ENCODE results near the gene MEMO1.
A peak's percentile ranks its signal among the peaks of the same experiment; 100 is the strongest.
"Not testable (repeated sequence)": the region's sequence is repeated elsewhere in the genome, so short reads cannot be mapped to it uniquely, and the experiment has no call there.

MEMO1 gene

DNA sequence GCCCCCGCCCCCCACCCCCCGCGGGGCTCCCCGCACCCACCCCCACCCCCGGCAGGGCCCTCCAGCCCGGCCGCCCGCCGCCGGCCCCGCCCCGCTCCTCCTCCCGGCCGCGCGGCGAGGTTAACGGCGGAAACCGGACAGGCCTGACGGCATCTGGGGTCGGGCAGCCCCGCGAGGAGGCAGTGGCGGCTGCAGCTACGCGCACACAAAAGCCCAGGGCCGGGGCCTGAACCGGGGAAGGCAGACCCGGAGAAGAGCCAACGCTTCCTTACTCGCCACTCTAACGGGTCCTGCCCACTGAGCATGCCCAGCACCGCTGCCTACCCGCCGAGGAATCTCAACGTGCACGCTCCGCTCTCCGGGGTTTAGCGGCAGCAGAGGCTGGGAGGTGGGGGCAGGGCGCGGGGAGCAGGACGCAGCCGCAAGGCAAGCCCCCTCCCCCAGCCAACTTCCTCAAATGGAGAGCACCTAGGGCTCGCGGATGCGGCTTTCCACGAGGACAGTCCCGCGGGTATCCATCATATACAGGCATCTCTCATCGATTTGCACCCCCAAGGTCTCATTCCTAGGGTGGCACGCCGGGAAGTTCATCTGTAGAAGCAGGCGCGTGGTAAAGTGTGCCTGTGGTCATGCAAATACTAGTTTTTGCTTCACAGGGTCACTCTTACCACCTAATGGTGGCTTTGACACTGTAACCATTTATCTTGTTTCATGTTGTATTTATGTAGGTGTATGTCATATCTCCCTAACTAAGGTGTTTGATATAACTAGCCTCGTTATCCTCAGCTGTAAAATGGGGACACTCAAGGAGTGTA is at the start of gene MEMO1:
TSS of gene MEMO1 (minus strand) at position 339 of the 815 bp plus-strand sequence. CDS start 761 bp downstream, outside the sequence.
- DNase-seq (ENCODE audit: low spot score) = peak; percentile 94

DNA sequence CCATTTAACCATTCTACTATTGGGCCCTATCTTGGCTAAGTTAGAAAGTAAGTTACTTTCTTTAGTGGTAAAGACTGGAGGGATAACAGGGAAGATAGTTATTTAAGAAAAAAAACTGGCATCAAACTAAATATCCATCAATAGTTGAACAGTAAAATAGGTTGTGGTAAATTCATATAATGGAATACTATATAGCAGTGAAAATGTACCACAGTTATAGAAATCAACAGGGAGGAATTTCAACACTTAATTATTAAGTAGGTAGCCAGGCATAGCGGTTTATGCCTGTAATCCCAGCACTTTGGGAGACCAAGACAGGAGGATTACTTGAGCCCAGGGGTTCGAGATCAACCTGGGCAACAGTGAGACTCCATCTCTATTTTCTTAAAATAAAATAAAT is 49.5 kb upstream of the MEMO1 start:
- DNase-seq (ENCODE audit: low spot score) = no peak

DNA sequence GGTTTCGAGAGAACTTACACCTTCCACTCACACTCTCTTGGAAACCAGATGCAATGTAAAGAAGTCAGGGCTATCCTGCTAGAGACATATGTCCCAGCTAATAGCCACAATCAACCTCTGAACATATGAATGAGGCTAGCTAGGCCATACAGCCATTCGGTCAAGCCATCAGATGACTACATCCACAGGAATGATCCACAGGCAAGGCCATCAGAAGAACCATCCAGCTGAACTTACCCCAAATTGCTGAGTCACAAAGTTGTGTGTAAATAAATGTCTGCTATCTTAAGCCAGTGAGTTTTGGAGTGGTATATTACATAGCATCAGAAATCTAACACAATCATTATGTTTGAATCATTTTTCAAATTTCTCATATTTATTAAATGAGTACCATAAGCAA is 47.3 kb upstream of the MEMO1 start:
- no peak for DNase-seq (ENCODE audit: low spot score)

DNA sequence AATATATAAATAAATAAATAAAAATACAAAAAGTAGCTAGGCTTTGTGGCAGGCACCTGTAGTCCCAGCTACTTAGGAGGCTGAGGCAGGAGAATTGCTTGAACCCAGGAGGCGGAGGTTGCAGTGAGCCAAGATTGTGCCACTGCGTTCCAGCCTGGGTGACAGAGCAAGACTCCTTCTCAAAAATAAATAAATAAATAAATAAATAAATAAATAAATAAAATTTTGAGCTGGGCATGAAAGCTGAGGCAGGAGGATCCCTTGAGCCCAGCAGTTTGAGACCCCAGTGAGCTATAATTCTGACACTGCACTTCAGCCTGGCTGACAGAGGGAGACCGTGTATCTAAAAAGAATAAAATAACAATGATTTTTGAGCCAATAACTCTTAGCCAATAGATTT is 43.8 kb upstream of the MEMO1 start:
- DNase-seq (ENCODE audit: low spot score) = not testable (repeated sequence)

DNA sequence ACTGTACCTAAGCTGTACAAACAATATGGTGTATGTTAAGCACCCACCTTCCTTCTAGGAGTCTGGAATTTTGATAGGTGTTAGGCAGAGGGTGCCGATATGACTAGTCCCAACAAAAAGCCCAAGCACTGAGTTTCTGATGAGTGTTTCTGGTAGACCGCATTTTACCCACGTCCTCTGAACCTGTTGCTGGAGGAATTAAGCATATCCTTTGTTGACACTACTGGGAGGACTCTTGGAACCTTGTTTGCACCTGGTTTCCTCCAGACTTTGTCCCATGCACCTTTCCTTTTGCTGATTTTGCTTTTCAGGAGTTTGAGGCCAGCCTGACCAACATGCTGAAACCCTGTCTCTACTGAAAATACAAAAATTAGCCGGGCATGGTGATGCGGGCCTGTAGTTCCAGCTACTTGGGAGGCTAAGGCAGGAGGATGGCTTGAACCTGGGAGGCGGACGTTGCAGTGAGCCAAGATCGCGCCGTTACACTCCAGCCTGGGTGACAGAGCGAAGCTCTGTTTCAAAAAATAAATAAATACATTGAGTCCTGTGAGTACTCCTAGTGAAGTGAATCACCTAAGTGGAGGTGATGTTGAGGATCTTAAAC is 41.1 kb upstream of the MEMO1 start:
- DNase-seq (ENCODE audit: low spot score) = no peak

DNA sequence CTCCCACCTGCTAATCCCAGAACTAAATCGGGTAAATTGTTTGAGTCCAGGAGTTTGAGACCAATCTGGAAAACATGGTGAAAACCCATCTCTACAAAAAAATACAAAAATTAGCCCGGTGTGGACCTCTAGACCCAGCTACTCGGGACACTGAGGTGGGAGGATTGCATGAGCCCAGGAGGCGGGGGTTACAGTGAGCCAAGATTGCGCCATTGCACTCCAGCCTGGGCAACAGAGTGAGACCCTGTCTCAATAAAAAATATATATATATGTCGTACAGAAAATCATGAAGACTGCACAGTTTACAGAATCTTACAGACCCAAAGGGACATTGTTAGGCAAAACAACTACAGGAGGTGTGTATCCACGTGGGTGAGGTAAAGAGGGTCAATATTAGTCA is 32.8 kb upstream of the MEMO1 start:
- DNase-seq (ENCODE audit: low spot score) = no peak

DNA sequence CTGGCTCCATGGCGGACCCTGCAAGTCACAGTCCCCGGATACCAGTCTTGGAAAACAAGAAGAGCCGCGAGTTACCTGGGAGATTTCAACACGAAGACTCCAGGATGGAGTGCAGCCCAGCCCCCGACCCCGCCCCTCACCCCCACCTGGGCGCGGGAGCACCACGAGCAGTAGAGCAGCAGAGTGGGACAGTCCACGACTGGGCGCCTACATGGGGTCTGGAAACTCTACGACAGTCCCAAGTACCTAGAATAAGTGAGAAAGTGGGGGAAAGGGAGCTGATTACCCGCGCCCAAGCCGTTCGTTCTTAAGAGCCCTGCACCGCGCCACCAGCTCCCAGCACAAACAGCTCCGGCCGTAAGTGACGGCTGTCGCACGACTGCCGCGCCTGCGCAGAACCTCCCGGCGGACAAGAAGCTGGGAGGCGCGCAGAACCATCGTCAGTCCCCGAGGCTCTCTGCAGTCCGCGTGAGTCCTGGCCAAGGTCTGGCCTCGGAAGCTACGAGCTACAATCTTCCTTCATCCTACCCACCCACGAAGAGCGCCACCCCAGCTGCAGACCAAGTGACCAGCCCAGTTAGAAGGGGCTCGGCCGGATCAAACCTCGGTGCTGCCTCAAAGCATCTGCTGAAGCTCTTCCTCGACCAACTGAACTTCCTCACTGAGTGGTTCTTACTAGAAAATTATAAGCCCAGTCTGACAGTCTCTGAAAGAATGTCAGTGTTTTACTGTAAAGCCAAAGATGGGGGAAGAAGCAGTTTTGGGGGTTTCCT is 28.8 kb upstream of the MEMO1 start, which contains the start of gene DPY30:
TSS of gene DPY30 (minus strand) at position 359 of the 773 bp plus-strand sequence. CDS start at position 10, 349 bp downstream.
- DNase-seq (ENCODE audit: low spot score) = peak; percentile 96

DNA sequence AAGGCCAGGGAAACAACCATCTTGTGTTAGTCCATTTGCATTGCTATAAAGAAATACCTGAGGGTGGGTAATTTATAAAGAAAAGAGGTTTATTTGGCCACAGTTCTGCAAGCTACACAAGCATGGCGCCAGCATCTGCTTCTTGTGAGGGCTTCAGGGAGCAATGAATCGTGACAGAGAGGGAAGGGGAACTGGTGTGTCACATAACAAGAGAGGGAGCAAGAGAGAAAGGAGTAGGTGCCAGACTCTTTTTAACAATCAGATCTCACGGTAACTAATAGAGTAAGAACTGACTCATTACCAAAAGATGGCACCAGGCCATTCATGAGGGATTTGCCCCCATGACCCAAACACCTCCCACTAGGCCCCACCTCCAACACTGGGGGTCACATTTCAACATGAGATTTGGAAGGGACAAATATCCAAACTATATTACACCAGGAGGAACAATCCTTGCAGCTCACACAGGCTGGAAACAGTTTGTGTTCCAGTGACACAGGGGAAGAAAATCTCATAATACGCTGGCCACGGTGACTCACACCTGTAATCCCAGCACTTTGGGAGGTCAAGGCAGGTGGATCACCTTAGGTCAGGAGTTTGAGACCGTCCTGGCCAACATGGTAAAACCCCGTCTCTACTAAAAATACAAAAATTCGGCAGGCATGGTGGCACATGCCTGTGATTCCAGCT is 23.5 kb upstream of the MEMO1 start:
- not testable (repeated sequence) for DNase-seq (ENCODE audit: low spot score)

DNA sequence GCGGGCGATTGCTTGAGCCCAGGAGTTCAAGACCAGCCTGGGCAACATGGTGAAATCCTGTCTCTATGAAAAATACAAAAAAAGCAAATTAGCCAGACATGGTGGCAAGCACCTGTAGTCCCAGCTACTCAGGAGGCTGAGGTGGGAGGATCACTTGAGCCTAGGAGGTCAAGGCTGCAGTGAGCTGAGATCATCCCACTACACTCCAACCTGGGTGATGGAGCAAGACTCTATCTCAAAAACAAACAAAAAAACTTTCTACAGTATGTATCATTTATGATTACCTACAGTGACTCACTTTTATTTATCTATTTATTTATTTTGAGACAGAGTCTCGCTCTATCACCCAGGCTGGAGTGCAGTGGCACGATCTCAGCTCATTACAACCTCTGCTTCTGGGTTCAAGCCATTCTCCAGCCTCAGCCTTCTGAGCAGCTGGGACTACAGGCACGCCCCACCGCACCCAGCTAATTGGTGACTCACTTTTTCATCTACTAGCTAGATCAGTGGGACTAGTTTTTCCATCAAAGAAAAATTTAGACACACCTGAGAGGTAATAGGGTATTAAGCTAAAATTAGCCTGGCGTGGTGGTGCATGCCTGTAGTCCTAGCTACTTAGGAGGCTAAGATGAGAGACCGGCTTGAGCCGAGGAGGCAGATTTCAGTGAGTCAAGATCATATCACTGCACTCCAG is 8.1 kb upstream of the MEMO1 start:
- not testable (repeated sequence) for DNase-seq (ENCODE audit: low spot score)

DNA sequence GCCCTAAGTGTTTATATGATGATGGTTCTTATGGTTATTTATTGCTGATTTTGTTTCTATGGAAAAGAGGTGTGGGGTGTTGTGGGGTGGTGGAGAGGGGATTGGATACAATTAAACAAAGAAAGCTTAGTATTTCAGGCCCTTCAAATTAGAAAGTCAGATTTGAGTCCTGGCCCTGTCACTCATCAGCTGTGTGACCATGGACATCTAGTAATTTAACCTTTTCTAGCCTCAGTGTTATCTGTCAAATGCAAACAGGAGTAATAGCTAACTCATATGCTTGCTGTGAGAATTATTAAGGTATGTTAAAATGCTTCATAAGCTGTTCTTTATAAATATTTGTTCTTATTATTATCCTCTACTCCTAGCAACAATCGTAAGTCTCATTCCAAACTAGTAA is 2.1 kb upstream of the MEMO1 start:
- no peak for DNase-seq (ENCODE audit: low spot score)

DNA sequence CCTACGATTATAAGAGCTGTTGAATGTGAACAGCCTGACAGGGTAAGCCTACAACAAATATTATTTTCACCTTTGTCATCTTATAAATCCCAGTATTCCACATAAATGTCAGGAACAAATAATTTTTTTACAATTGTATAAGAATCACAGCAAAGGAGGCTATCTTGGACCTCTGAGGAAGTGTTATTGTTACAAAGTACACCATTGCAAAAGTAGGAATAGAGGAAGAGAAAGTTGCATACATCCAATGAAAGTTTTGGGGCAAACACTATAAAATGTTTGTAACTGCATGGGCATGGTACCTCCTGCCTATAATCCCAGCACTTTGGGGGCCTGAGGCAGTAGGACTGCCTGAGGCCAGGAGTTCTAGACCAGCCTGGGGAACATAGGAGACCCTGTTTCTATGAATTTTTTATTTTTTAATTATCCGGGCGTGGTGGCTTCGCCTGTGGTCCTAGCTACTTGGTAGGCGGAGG is 715 bp upstream of the MEMO1 start:
- DNase-seq (ENCODE audit: low spot score) = no peak

DNA sequence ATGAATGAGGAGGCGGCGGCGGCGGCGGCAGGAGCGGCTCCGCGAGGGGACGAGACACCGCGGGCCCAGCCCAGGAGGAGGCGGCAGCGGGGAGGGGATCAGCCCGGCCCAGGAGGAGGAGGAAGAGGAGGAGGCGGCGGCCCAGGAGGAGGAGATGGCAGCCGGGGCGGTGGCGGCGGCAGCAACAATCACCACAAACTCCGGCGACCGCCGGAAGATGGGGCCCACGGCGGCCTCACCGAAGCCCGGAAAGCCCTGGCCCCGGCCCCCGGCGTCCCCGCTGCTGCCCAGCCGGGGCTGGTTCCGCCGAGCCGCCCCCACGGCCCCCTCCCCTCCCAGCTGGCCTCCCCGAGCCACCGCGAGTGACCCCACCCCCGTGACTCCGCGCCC is 533 bp downstream of the MEMO1 start:
- DNase-seq (ENCODE audit: low spot score) = not testable (repeated sequence)

DNA sequence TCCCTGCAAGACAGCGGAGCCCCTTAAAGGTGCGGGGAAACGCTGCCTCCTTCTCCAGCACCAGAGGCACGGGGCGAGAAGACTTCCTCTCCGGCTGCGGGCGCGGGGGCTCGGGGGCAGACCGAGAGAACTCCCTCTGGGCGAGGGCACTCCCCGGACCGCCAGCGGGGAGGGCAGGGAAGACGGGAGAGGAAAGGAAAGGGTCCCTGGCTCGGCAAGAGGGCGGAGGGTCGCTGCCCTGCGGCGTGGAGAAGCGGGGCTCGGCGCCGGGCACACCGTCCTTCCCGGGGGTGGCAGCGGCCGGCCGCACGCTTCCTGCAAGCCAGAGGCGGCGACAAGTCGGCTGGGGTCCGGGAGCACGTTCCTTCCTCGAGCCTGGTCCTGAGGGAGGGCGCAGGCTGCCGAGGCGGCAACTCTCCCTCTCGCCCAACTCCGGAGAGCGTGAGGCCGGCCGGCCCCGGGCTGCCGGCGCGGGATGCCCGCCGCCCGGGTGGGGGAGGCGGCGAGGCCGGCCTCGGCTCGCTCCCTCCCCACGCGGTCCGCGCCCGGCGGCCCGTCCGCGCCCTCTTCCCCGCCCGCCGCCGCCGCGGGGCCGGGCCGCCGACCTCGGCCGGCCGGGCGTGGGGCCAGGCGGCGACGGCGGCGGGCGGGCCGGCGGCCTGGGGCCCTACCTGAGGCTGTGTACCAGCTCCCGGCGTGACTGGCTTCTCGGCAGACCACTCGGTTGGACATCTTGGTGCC is 1.1 kb downstream of the MEMO1 start:
- DNase-seq (ENCODE audit: low spot score) = peak; percentile 66

DNA sequence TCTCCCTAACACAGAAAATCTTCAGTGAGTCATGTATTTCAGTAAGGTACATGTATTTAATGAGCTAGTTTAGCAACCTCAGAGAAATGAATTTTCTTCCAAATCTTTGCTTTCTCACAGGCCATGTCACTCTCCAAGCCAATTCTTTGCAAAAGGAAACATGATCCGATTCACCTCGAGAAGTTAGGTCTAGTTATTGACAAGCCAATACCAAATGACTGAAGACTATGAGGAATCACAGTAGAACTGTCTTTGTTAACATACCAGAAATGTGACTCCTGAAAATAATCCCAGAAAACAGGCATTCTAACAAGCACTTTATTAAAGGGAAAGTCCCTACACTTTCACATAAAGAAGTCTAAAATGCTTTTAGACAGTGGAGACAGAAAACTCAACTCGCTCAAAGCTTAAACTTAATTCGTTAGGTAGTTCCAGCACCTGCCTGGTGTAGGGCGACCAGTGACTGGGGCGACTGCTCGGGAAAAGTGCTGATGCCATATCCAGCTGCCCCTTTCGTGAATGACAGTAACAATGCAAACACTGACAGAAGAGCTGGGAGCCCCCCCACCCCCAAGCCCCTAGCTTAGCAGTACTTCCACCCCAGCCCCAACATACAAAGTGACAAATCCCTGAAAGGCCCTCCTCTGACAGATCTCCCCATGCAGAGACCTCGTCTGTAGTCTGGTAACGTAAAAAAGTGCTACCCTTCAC is 1.8 kb downstream of the MEMO1 start:
- DNase-seq (ENCODE audit: low spot score) = no peak

DNA sequence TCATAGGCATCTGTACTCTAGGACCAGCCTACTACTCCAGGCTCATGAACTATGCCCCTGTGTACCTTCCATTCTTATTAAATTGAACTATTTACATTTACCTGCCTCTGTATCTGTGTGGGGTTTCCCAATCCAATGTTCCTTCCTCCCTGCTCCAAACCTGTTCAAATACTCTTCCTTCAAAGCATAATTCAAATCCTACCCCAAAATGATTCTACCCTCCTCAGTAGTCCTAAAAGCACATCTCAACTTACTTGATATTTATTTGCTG is 3.8 kb downstream of the MEMO1 start:
- DNase-seq (ENCODE audit: low spot score) = no peak

DNA sequence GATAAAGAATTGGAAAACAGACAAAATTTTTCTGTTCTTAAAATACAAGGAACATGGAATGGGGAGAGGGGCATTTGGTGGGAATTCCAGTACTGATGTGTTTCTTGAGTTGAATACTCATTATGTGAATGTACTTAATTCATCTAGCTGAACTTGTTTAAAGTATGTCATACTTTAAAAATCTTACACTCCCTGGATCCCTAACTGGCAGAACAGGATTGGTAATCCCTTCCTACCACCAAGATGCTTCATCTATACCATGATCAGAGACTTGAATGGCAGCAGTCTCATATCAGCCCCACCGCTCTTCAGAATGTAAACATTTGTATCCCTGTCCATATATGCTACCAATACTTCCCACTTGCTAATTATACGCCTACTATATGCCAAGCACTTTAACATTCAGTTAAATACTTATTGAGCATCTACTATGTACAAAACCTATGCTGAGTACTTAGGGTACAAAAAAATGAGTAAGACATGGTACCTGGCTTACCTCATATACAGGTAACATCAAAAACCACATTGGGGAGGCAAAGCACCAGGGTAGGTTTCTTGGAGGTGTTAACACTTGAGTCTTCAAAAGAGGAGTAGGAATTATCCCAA is 5.3 kb downstream of the MEMO1 start:
- no peak for DNase-seq (ENCODE audit: low spot score)

DNA sequence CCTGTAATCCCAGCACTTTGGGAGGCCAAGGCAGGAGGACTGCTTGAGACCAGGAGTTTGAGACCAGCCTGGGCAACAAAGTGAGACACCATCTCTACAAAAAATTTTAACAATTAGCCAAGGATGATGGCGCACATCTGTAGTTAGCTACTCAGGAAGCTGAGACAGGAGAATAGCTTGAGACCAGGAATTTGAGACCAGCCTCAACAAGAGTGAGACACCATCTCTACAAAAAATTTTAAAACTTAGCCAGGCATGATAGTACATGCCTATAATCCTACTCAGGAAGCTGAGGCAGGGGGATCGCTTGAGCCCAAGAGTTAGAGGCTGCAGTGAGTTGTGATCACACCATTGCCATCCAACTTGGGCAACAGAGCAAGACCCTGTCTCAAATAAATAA is 7.0 kb downstream of the MEMO1 start:
- DNase-seq (ENCODE audit: low spot score) = no peak

DNA sequence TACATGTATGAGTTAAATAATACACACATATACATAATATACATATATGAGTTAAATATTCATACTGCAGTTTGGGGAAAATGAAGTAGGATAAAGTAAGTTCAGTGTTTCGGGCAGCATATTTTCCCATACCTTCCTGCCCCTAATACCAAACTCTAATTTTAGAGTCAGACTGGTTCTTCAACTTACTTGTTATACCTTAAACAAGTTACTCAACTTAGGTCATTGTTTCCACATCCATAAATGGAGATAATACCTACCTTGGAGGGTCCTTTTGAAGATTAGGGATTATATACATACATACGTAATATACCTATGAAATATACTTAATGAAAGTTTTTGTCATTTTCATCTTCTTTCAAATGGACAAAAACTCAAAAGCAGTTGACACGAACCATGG is 8.4 kb downstream of the MEMO1 start:
- DNase-seq (ENCODE audit: low spot score) = no peak

DNA sequence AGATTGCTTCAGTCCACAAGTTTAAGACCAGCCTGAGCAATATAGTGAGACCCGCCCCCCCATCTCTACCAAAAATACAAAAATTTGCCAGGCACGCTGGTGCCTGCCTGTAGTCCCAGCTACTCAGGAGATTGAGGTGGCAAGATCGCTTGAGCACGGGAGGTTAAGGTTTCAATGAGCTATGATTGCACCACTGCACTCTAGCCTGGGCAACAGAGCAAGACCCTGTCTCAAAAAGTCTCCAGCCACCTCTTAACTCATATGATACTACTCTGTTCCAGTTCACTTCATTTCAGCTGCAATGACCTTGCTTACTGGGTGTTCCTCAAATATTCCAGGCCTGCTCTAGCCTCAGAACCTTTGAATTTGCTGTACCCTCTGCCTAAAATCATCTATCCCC is 11.4 kb downstream of the MEMO1 start:
- DNase-seq (ENCODE audit: low spot score) = no peak

All from ecto neural progenitor cell (in vitro differentiated cells).